ENCODE results near the gene PDE4D.
"Not testable (repeated sequence)": the region's sequence is repeated elsewhere in the genome, so short reads cannot be mapped to it uniquely, and the experiment has no call there.

PDE4D gene

DNA sequence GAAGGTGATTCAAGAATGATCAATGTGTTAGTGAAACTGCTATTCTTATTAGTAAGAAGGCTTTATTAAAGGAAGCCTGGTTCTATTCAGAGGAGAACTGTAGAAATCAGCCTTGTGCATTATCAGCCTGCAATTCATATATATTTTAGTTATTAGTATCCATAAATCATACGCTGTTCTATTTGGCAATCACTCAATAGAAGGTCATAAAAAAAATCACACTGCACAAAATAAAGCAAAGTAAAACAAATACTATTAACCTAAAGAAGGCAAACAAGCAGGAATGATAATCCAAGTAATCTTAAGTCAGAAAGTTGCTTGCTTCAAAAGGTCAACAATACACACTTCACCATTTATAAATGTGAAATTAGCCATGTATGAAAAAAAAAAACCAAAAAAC lies 138.1 kb downstream of the PDE4D start:
- Histone ChIP-seq H3K36me3 (ENCODE audit: control insufficient read depth, insufficient read depth, low read length) (no peaks in the 10 kb centered on the region), H3K27me3 (ENCODE audit: control insufficient read depth, insufficient read depth, low read length, poor library complexity, severe bottlenecking) (no peaks in the 10 kb centered on the region), H3K9me3 (ENCODE audit: control insufficient read depth, low read length) (no peaks in the 10 kb centered on the region), H3K4me1 (ENCODE audit: control insufficient read depth, insufficient read depth, low read length) (no peaks in the 10 kb centered on the region), H3K27ac (ENCODE audit: insufficient read depth, low read depth, low read length, poor library complexity, severe bottlenecking) (no peak overlapping the region), H3K4me3 (ENCODE audit: insufficient read depth, low read depth, low read length) (no peak overlapping the region)
- WGBS, 2 experiments: 91 to 100% methylated on average over 1 of the region's 1 CpG

DNA sequence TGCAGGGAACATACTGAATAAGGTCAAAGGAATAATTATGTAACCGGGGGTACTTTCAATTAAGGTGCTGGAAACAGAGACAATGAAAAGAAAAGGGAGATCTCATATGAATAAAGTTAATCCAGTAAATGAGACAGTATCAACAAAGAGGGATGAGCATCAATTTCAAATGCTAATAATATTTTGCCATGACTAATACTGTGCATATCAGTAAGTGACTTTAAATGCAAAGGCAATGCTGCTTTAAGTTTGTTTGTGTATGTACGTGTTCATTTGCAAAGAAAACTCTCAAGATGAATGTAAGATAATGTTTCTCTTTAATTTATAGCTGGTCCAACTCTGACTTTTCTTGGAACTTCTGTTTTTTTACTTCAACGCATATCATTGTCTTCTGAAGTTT lies 139.9 kb downstream of the PDE4D start:
- Histone ChIP-seq H3K27me3 (ENCODE audit: control insufficient read depth, insufficient read depth, low read length, poor library complexity, severe bottlenecking) (no peaks in the 10 kb centered on the region), H3K4me3 (ENCODE audit: insufficient read depth, low read depth, low read length) (no peak overlapping the region), H3K4me1 (ENCODE audit: control insufficient read depth, insufficient read depth, low read length) (no peaks in the 10 kb centered on the region), H3K27ac (ENCODE audit: insufficient read depth, low read depth, low read length, poor library complexity, severe bottlenecking) (no peak overlapping the region), H3K36me3 (ENCODE audit: control insufficient read depth, insufficient read depth, low read length) (no peaks in the 10 kb centered on the region), H3K9me3 (ENCODE audit: control insufficient read depth, low read length) (no peaks in the 10 kb centered on the region)
- 86 to 93% methylated on average over 3 of the region's 3 CpGs for WGBS, 2 experiments

DNA sequence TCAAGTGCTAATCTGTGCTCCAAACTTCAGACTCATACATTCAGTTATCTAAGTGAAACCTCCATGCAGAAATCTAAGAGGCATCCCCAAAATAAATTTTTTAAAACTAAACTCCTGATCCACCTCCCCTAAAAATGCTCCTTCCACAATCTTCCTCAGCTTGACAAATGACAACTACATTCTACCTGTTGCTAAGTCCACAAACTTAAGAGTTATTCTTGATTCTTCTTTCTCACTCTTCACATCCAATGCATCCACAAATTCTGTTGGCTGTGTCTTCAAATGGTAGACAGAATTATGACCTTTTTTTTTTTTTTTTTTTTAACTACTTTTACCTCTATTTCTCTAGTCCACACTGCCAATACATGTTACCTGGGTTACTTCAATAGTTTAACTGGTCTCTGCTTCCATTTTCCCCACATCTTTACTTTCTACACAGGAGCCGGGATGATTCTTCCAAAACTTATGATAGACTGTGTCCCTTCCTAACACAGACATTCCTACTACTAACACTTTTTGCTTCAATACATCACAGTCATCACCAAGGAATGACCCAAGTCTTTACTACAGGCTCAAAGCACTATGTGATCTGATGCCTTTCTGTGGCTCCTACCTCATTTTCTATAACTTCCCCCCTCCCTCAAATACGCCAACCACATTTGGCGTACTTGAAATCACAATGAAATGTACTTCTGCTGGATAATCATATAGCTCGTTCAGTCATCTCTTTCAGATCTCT lies 143.6 kb downstream of the PDE4D start:
- Histone ChIP-seq H3K4me3 (ENCODE audit: insufficient read depth, low read depth, low read length) (no peak overlapping the region), H3K27ac (ENCODE audit: insufficient read depth, low read depth, low read length, poor library complexity, severe bottlenecking) (no peak overlapping the region), H3K4me1 (ENCODE audit: control insufficient read depth, insufficient read depth, low read length) (no peaks in the 10 kb centered on the region), H3K27me3 (ENCODE audit: control insufficient read depth, insufficient read depth, low read length, poor library complexity, severe bottlenecking) (no peaks in the 10 kb centered on the region), H3K9me3 (ENCODE audit: control insufficient read depth, low read length) (no peaks in the 10 kb centered on the region), H3K36me3 (ENCODE audit: control insufficient read depth, insufficient read depth, low read length) (no peaks in the 10 kb centered on the region)
- WGBS, 2 experiments: 94 to 95% methylated on average over 4 of the region's 4 CpGs

DNA sequence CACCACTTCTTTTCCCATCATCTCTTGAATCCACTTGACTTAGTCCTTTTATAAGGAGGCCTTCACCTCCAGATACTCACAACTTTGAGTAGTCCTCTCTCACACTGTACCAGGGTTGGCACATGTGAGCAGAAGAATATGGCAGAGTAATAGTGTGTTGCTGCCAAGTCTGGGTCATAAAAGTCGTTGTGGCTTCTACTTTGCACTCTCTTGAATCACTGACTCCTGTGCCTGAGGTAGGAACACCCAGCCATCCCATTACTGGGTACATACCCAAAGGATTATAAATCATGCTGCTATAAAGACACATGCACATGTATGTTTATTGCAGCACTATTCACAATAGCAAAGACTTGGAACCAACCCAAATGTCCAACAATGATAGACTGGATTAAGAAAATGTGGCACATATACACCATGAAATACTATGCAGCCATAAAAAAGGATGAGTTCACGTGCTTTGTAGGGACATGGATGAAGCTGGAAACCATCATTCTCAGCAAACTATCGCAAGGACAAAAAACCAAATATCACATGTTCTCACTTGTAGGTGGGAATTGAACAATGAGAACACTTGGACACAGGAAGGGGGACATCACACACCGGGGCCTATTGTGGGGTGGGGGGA lies 145.4 kb downstream of the PDE4D start:
- not testable (repeated sequence) for H3K36me3 ChIP-seq (ENCODE audit: control insufficient read depth, insufficient read depth, low read length); H3K27me3 ChIP-seq (ENCODE audit: control insufficient read depth, insufficient read depth, low read length, poor library complexity, severe bottlenecking); H3K4me3 ChIP-seq (ENCODE audit: insufficient read depth, low read depth, low read length); H3K27ac ChIP-seq (ENCODE audit: insufficient read depth, low read depth, low read length, poor library complexity, severe bottlenecking); H3K9me3 ChIP-seq (ENCODE audit: control insufficient read depth, low read length); H3K4me1 ChIP-seq (ENCODE audit: control insufficient read depth, insufficient read depth, low read length)
- WGBS, 2 experiments: 84 to 89% methylated on average over 3 to 4 of the region's 4 CpGs

DNA sequence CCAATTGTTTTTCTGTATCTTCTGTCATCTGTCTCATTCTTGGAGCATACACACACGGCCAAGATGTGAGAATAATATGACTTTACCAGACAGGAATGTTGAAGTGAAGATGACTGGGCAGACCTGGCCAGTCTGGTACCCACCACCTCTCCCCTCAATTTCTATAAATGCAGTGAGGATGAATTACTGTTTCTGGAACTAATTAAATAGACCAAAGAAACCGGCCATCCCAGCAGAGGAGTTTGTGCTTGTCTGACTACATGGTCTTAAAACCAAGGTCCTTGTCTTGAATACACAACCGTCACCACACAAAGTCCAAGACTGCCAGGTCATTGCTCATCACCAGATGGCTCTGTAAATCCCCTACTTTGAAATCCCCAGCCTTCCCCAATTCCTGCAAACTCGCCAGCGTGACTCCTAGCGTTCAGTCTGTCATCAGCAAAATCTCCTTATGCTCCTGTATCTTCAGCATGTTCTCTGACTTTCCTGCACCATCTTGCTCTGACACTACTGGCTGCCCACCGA lies 147.2 kb downstream of the PDE4D start:
- WGBS, 2 experiments: 91 to 94% methylated on average over 7 of the region's 7 CpGs
- Histone ChIP-seq H3K27ac (ENCODE audit: insufficient read depth, low read depth, low read length, poor library complexity, severe bottlenecking) (no peak overlapping the region), H3K4me3 (ENCODE audit: insufficient read depth, low read depth, low read length) (no peak overlapping the region), H3K27me3 (ENCODE audit: control insufficient read depth, insufficient read depth, low read length, poor library complexity, severe bottlenecking) (no peaks in the 10 kb centered on the region), H3K4me1 (ENCODE audit: control insufficient read depth, insufficient read depth, low read length) (no peaks in the 10 kb centered on the region), H3K36me3 (ENCODE audit: control insufficient read depth, insufficient read depth, low read length) (no peaks in the 10 kb centered on the region), H3K9me3 (ENCODE audit: control insufficient read depth, low read length) (no peaks in the 10 kb centered on the region)

DNA sequence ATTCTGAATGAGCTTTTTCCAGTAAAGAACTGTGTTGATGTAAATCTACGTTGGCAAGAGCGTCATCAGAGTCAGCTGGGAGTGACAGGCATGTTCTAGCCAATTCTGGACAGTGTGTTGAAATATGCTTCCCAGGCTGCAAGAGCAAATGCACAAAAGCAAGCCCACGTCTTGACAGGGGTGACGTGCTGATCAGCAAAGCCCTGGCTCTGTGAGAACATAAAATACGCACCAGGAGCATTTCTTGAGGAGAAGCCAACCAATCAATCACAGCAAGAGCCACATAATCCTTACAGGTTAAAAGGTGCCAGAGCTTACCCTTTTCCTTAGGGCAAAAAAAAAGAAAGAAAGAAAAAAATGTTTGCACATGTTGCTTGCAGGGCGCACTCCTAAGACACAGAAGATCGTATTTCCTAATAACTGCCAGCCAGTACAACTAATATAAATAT lies 148.1 kb downstream of the PDE4D start:
- 88 to 95% methylated on average over 5 to 7 of the region's 7 CpGs for WGBS, 2 experiments
- H3K27me3 ChIP-seq (ENCODE audit: control insufficient read depth, insufficient read depth, low read length, poor library complexity, severe bottlenecking): no peaks in the 10 kb centered on the region
- no peaks in the 10 kb centered on the region for H3K9me3 ChIP-seq (ENCODE audit: control insufficient read depth, low read length)
- no peaks in the 10 kb centered on the region for H3K36me3 ChIP-seq (ENCODE audit: control insufficient read depth, insufficient read depth, low read length)
- H3K4me3 ChIP-seq (ENCODE audit: insufficient read depth, low read depth, low read length): no peak overlapping the region
- no peak overlapping the region for H3K27ac ChIP-seq (ENCODE audit: insufficient read depth, low read depth, low read length, poor library complexity, severe bottlenecking)
- H3K4me1 ChIP-seq (ENCODE audit: control insufficient read depth, insufficient read depth, low read length): no peaks in the 10 kb centered on the region

DNA sequence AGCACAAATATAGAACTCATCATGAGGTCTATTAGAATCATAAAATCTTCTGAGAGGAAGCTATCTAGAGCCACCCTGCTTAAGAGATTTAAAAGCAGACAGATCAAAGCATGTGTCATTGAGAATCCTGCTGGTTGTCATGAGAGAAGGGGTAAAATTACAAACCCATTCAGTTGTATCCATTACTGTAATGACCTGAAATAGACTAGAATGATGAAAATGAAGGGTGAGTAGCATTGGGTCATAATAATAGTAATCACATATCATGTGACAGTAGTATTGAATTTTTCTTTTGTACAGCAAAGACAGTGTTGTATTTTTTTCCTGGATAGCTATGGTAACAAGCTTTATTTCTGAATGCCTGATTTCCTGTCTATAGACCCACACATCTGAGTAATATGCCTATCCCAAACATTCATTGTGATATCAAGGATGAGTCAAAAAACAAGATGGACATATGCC lies 149.0 kb downstream of the PDE4D start:
- H3K36me3 ChIP-seq (ENCODE audit: control insufficient read depth, insufficient read depth, low read length): no peaks in the 10 kb centered on the region
- no peak overlapping the region for H3K27ac ChIP-seq (ENCODE audit: insufficient read depth, low read depth, low read length, poor library complexity, severe bottlenecking)
- H3K9me3 ChIP-seq (ENCODE audit: control insufficient read depth, low read length): no peaks in the 10 kb centered on the region
- no peaks in the 10 kb centered on the region for H3K27me3 ChIP-seq (ENCODE audit: control insufficient read depth, insufficient read depth, low read length, poor library complexity, severe bottlenecking)
- H3K4me1 ChIP-seq (ENCODE audit: control insufficient read depth, insufficient read depth, low read length): no peaks in the 10 kb centered on the region
- H3K4me3 ChIP-seq (ENCODE audit: insufficient read depth, low read depth, low read length): no peak overlapping the region

DNA sequence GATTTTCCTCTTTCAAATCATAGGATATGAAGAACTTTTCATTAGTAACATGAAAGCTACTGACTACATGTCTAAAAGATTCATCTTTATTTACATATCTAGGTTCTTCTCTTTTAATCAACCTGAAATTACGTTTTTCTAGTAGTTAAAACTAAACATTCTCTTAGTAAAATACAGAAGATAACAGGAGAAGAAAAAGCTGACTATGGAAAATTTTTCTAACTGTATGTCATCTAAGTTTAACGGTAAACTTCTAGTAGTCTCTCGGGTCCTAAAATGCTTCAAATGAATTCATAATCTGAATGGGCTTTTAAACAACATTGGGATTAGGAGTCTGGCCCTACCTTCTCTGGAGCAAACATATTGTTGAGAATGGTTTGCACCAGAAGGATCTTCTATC lies 151.9 kb downstream of the PDE4D start:
- 91 to 100% methylated on average over 2 of the region's 3 CpGs for WGBS, 2 experiments
- no peaks in the 10 kb centered on the region for H3K4me1 ChIP-seq (ENCODE audit: control insufficient read depth, insufficient read depth, low read length)
- H3K9me3 ChIP-seq (ENCODE audit: control insufficient read depth, low read length): no peaks in the 10 kb centered on the region
- H3K27me3 ChIP-seq (ENCODE audit: control insufficient read depth, insufficient read depth, low read length, poor library complexity, severe bottlenecking): no peaks in the 10 kb centered on the region
- H3K4me3 ChIP-seq (ENCODE audit: insufficient read depth, low read depth, low read length): no peak overlapping the region
- H3K36me3 ChIP-seq (ENCODE audit: control insufficient read depth, insufficient read depth, low read length): no peaks in the 10 kb centered on the region
- no peak overlapping the region for H3K27ac ChIP-seq (ENCODE audit: insufficient read depth, low read depth, low read length, poor library complexity, severe bottlenecking)

DNA sequence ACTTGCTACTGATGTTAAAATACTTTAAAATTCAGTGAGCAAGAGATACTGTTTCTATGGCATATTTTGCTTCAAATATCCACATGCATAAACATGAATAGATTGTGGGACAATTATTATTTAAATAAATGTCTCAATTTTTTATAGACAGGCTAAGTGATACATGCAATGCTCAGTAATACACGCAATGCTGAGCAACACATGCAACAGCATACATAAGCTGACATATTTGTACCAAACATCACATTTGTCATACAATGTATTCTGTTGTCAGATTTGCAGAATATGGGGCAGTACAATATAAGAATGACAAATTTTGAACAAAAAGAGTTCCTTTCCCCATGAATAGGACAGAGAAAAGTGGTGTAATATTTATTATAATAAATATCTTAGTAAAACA lies 155.5 kb downstream of the PDE4D start:
- Histone ChIP-seq H3K9me3 (ENCODE audit: control insufficient read depth, low read length) (no peaks in the 10 kb centered on the region), H3K4me3 (ENCODE audit: insufficient read depth, low read depth, low read length) (no peak overlapping the region), H3K27me3 (ENCODE audit: control insufficient read depth, insufficient read depth, low read length, poor library complexity, severe bottlenecking) (no peaks in the 10 kb centered on the region), H3K36me3 (ENCODE audit: control insufficient read depth, insufficient read depth, low read length) (no peaks in the 10 kb centered on the region), H3K4me1 (ENCODE audit: control insufficient read depth, insufficient read depth, low read length) (no peaks in the 10 kb centered on the region), H3K27ac (ENCODE audit: insufficient read depth, low read depth, low read length, poor library complexity, severe bottlenecking) (no peak overlapping the region)
- WGBS, 2 experiments: 67 to 80% methylated on average over 1 of the region's 1 CpG

DNA sequence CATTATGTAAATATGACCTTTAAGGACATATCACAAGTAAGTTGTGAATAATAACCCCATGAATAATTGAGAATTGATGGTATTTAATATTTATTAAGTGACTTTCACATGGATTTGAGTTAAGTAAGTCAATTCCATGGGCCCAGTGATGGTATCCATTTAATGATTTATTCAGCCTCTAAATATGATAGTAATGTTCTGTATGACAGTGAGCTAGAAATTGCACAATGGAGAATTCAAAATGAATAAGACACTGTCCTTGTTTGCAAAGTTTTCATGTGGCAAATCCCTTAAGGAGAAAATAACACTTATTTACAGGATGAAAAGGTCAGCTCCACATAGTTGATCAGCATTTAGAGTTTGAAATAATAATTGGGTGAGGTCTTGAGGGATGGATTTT lies 160.7 kb downstream of the PDE4D start:
- Histone ChIP-seq H3K27ac (ENCODE audit: insufficient read depth, low read depth, low read length, poor library complexity, severe bottlenecking) (no peak overlapping the region), H3K4me1 (ENCODE audit: control insufficient read depth, insufficient read depth, low read length) (no peaks in the 10 kb centered on the region), H3K4me3 (ENCODE audit: insufficient read depth, low read depth, low read length) (no peak overlapping the region), H3K36me3 (ENCODE audit: control insufficient read depth, insufficient read depth, low read length) (no peaks in the 10 kb centered on the region), H3K9me3 (ENCODE audit: control insufficient read depth, low read length) (no peaks in the 10 kb centered on the region), H3K27me3 (ENCODE audit: control insufficient read depth, insufficient read depth, low read length, poor library complexity, severe bottlenecking) (no peaks in the 10 kb centered on the region)
